Hematopoietic multipotent progenitor cell treated with erythropoietin and hydrocortisone succinate and interleukin-3 and kit ligand, for 17 days (in vitro differentiated cells): Measurements from ENCODE around the gene HIGD2B.
A peak's percentile ranks its signal among the peaks of the same experiment; 100 is the strongest.
"Not testable (repeated sequence)": the region's sequence is repeated elsewhere in the genome, so short reads cannot be mapped to it uniquely, and the experiment has no call there.

ENCODE experiments used
- DNase-seq: peaks from one replicate; pipeline ENCODE4 v3.0.0-alpha.2; 2015; ENCODE audit warnings: low spot score

Gene HIGD2B

GRCh38 chr15:72685925-72686794, at the start of gene HIGD2B, which contains the start of gene BBS4:
Gene HIGD2B (minus strand): TSS chr15:72686182. CDS start chr15:72676374, 9,808 bp downstream.
Gene BBS4 (plus strand): TSS chr15:72686207. CDS start chr15:72686228, 21 bp downstream.
- DNase-seq, result peak; percentile 79

GRCh38 chr15:72735111-72735510, 49.1 kb upstream of the HIGD2B start:
- DNase-seq, result no peak

DNA sequence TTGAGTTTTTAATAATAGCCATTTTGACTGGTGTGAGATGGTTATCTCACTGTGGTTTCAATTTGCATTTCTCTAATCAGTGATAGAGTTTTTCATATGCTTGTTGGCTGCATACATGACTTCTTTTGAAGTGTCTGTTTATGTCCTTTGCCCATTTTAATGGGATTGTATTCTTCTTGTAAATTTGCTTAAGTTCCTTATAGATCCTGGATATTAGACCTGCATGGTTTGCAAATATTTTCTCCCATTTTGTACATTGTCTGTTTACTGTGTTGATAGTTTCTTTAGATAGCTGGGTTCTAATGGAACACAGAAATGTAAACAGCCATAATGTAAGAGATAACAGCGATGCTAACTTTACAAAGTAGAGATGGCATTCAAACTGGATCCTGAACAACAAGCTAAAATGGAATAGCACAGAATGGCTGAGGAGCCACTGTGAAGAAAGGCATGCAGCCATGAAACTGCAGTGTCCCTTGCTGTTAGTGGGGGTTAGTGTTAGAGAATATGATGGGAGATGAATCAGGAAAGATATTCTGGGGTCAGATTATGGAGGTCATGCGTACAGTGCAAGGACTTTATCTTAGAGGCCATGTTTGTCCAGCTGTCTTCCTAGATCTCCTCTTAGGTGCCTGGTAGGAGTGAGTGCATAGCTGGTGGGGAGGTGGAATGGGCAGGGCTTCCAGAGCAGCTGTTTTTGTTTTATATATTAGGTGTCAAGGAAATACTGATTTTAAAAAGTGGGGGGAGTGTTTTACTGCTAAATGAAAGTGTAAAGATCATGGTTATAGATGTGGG, 48.2 kb upstream of the HIGD2B start:
- DNase-seq, result no peak

DNA sequence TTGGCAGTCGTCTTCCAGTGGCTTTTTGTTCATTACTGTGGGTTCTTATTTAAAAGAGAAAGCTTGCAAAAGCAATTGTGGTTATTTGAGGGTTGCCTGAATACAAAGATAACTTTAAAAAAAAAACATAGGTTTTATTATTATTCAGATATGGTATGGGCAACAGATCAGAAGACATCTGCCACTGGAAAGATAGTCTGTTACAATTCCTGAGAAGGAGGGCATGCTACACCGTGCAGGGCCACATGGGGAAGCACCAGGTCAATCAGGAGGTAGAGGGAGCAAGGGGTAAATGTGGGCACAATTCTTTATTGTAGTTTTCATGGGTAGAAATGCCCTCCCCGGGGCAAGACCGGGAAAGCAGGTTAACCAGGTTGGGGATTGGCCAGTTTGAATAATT, 46.5 kb upstream of the HIGD2B start:
- DNase-seq, result no peak

DNA sequence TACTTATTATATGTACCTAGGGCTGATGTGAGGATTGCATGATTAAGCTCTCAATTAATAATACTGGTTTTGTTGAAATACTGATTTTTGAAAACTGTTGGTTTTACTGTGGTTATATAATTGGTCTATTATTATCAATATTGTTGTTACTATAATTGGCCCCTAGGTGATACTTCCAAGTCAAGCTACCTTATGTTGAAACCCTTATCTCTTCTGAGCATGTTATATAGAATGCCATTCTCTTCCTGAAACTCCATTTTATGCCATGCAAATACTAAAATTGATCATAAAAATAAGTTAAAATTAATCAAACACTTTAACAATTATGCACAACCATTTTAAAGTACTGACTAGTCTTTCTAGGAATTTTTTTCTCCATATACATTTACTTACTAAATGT, 46.1 kb upstream of the HIGD2B start:
- no peak for DNase-seq

DNA sequence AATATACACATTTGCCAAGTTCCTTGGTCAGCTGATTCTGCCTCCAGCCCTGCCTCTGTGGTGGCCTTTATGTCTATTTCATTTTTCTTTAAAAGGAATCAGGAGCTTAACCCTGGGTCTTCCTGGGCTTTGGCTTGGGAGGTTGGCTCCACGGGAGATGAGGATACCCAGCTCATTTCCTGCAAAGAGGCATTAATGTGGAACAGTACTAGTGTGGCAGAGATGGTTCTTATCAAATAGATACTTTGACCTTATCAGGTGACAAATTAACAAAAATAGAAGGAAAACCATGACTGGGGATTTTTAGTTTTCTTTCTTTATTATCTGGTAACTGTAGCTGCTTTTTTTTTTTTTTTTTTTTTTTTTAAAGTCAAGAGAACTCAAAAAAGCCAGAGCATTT, 42.8 kb upstream of the HIGD2B start:
- DNase-seq, result no peak

GRCh38 chr15:72728249-72728648, 42.3 kb upstream of the HIGD2B start:
- DNase-seq, result not testable (repeated sequence)

DNA sequence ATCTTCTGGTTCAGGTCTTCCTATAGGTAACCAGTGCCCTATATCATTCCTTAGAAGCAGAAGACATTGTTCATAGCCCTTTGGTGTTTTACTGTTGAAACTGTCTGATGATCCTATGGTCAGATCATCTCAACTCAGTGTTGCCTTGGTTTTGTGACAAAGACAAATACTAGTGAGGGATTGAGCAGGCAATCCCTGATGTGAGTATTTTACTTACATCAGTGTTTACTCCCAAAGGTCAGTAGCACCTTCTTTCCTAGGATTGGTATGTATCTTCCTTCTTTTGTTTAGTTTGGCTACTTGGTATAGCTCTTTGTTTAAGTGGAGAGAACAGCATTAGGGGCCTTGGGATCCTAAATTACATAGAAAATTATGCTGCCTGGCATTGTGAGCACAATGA, 41.2 kb upstream of the HIGD2B start:
- DNase-seq, result no peak

DNA sequence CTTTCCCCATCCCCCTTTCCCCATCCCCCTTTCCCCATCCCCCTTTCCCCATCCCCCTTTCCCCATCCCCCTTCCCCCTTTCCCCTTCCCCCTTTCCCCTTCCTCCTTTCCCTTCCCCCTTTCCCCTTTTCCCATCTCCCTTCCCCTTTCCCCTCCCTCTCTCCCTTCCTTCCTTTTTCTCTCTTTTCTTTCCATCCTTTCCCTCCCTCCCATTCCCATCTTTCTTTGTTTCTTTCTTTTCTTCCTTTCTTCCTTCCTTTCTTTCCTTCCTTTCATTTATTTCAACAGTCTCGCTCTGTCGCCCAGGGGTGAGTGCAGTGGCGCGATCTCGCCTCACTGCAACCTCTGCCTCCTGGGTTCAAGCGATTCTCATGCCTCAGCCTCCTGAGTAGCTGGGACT, 39.9 kb upstream of the HIGD2B start:
- not testable (repeated sequence) for DNase-seq

GRCh38 chr15:72725446-72725845, 39.5 kb upstream of the HIGD2B start:
- no peak for DNase-seq

GRCh38 chr15:72724028-72724427, 38.0 kb upstream of the HIGD2B start:
- no peak for DNase-seq

DNA sequence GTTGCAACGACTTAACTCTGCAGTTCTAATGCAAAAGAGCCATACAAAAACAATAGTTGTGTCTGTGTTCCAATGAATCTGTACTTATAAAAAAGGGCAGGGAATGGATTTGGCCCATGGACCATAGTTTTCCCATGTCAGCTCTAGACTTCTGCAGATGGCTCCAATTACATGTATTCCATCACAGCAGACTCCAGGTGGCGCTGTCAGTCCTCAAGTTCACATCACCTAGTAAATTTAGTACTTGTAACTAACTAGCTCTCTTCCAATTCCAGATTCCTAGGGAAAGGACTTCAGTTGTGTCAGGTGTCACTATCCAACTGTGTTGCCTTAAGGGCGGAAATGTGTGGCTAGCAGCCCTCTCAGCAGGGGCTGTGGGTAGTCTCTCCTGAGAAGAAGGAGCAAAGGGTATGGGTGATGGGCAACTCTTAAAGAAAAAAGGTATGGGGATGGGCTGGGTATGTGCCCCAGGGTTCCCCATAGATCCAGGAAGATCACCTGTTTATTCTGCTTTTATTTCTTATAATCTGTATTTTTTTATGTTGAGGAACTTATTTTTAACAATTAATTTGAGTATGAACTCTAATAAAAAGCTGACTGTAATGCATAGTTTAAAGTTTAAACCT, 36.2 kb upstream of the HIGD2B start:
- peak; percentile 71 for DNase-seq

DNA sequence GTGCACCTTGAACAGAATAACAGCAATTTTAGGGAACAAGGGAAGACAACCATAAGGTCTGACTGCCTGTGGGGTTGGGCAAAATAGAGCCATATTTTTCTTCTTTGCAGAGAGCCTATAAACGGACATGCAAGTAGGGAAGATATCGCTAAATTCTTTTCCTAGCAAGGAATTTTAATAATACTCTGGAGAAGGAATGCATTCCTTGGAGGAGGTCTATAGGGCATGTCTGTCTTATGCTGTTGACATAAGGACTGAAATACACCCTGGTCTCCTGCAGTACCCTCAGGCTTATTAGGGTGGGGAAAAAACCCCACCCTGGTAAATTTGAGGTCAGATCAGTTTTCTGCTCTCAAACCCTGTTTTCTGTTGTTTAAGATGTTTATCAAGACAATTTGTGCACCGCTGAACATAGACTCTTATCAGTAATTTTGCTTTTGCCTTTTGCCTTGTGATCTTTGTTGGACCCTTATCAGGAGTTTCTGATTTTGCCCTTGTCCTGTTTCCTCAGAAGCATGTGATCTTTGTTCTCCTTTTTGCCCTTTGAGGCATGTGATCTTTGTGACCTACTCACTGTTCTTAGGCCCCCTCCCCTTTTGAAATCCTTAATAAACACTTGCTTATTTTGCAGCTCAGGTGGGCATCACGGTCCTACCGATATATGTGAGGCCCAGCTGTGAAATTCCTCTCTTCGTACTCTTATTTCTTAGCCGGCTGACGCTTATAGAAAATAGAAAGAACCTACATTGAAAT, 22.7 kb upstream of the HIGD2B start:
- DNase-seq, result not testable (repeated sequence)

DNA sequence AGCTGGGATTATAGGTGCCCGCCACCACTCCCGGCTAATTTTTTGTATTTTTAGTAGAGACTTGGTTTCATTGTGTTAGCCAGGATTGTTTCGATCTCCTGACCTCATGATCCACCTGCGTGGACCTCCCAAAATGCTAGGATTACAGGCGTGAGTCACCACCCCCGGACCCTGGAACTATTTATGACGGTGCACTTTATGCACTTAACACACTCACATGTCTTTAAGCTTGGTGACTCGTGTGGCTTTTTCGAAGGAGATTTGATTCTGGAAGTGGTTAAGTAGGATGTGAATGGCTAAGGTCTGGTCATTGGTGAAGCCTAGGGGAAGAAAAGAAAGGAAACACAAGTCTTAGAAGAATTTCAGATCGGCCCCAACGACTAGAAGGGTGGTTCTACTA, 20.3 kb upstream of the HIGD2B start:
- no peak for DNase-seq

DNA sequence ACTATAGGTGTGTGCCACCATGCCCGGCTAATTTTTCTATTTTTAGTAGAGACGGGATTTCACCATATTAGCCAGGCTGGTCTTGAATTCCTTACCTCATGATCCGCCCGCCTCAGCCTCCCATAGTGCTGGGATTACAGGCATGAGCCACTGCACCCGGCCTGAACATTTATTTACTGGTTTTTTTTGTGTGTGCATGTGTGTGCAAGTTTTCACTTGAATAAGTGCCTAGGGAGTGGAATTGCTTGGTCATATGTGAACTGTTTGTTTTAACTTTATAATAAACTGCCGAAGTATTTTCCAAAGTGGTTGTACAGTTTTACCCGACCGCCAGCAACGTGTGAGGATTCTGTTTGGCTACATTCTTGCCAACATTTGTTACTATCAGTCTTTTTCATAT, 14.1 kb upstream of the HIGD2B start:
- DNase-seq, result no peak

- no peak for DNase-seq
Observed at GRCh38 chr15:72698938-72699337, 13.0 kb upstream of the HIGD2B start.

- DNase-seq, result no peak
Observed at GRCh38 chr15:72690938-72691337, 5.0 kb upstream of the HIGD2B start.

DNA sequence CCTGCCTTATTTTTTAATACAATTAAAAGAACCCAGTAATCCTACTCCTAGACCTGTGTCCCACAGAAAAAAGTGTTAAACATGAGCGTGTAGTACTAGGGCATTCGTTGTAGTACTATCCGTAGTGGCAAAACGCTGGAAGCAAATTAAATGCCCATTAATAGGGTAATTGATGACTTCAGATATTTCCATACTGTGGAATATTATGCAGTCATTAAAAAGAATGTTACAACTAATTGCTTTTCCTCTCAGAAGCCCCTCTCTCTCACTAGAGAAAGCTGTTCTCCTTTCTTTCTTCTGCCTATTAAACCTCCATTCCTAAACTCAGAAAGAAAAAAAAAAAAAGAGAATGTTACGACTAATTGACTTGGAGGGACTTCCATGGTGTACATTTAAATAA, 2.7 kb upstream of the HIGD2B start:
- DNase-seq, result no peak

GRCh38 chr15:72685301-72685924, 569 bp downstream of the HIGD2B start:
- DNase-seq, result peak; percentile 53

- no peak for DNase-seq
Observed at GRCh38 chr15:72682772-72683171, 3.2 kb downstream of the HIGD2B start.

DNA sequence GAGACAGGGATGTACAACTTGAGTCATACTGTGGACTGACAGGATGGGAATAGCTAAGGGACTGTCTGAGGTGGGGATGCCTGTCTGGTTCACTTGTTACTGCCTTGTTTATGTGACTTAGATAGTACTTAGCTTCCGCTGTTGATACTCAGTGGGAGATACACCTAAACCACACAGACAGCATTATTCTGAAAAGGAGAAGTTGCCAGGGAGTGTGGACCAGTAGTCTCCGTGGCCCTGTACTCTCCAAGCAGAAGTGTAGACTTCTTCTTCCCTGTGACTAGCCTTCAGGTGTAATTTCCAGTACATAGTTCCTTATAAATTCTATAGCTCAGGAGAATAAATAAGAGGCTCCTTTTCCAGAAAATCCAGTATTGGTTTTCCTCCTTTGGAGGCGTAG, 5.1 kb downstream of the HIGD2B start:
- no peak for DNase-seq
